NCI-H2081 (cell line): ENCODE results near the gene SMPDL3B.
A peak's percentile ranks its signal among the peaks of the same experiment; 100 is the strongest.
"Not testable (repeated sequence)": the region's sequence is repeated elsewhere in the genome, so short reads cannot be mapped to it uniquely, and the experiment has no call there.

Experiments used
- DNase-seq, 2 experiments: peaks; one replicate each; lab custom pipeline; 2025; lab: John Stamatoyannopoulos, UW

Gene SMPDL3B

DNA sequence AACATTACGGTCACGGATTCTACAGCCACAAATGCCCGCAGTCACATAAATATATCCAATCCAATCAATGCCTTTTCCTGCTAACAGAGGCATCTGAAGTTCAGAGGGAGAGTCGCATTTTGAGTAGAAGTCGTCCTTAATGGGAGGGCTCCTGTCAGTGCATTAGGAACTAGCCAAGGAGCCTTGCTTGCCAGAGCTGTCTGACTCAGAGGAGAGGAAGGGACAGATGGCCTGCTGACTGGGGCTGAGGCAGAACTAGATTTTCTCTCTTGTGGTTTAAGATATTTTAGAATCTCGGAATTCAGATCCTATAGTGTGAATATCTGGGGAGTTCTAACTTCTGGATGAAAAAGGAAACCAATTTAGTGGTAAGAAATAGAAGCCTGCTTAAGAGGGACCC is 35.6 kb downstream of the SMPDL3B start:
- DNase-seq = no peak

DNA sequence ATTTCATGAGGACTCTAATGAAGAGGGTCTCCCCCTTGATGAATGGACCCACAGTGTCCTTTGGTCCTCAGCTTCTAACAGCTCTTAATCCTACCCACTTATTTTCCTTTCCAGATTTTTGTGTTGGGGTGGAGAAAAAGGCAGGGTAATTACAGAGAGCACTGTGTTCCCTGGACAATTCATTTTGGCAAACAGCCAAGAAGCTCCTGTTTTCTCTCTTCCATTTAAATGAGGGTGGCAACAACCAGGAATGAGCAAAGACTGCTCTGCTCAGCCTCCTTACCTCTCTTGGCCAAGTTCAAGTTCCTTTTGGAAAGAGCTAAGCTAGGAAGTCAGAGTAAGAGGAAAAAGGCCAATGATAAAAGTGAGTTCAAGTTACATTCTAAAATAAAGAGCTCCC is 36.9 kb downstream of the SMPDL3B start:
- peak; percentile 42 to 63 for DNase-seq

DNA sequence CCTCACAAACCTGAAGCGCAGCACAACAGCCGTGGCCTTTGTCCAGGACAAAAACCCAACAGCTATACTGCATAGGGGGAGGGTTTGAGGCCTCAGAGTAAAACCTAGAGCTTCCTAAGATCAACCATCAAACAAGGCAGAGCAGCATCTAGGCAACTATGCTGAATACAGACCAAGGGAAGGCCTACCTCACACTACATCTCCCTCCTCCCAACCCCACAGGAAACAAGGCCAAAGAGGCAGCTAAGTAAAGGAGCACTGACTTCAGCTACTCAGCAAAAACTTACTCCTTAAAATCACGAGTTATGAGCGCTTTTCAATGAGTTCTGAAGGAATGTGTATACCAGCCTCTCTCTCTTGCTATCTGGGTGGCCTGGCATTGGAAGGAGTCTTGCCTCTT is 37.3 kb downstream of the SMPDL3B start:
- no peak for DNase-seq

DNA sequence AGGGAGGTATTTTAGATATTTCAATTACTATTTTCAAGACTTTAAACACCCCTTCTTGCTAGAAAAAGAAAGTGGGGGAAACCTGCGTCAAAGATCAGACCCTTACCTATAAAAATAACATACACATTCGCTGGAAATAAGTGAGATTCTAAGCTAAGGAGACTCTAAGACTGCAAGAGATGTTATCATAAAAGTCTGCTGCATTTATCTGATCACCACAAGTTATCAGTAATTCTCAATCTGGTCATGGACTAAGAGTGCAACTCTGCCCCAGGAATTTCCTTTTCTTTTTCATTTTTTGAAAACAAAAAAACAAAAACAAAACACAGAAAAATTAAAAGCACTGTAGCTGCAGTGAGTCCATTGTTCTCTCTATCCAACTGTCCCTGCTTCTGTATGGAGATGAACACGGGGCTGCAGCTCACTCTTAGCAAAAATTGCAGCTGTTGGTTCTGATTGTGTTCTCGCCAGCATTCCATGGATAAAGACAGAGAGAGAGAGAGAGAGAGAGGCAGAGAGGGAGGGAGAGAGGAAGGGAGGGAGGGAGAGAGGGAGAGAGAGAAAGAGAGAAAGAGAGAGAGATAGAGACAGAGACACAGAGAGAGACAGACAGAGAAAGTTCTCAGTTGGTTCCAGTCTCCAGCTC is 39.1 kb downstream of the SMPDL3B start:
- DNase-seq = no peak

GRCh38 chr1:27974417-27974781 is 39.6 kb downstream of the SMPDL3B start:
- no peak for DNase-seq

GRCh38 chr1:27979151-27979858 is 44.5 kb downstream of the SMPDL3B start:
- no peak for DNase-seq

DNA sequence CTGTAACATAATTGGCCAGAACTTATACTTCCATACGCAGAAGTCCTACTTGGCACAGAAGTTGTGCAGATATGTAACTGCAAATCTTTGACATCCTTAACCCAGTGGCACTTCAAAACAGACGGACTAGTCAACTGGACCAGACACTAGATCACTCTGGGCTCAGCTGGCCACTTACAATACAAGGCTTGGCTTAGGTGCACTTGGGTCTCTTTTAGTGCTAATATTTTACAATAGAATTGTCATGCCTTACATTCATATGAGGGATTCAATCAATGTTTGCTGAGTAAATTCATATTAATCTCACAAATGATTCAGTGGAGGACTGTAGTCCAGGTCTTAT is 45.0 kb downstream of the SMPDL3B start:
- no peak for DNase-seq

DNA sequence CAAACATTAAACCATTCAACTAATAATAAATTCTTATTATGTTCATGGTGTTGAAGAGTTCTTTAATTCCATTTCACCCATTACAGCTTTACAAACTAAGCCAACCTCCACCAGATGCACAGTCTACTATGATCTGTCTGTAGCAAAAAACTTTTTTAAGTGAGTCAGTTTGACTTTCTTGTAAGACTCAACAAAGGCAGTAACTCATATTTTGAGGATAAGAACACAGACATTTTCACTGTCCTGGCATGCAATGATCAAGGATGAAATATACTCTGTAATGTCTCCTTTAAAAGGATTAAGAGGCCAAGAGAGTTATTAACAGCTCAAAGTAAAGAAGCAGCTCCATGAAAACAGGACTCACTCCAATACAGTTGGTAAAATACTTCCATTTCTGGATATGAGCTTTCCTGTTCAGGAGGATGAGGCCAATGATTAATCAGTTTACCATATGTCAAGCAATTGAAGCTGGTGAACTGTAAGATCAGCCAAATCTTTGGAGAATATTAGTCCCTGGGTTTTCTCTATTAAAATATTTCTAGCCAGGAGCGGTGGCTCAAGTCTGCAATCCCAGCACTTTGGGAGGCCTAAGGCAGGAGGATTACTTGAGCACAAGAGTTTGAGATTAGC is 45.5 kb downstream of the SMPDL3B start:
- no peak for DNase-seq

GRCh38 chr1:27981145-27981544 is 46.3 kb downstream of the SMPDL3B start:
- DNase-seq = no peak

GRCh38 chr1:27990920-27991537 is 56.2 kb downstream of the SMPDL3B start:
- DNase-seq = no peak

GRCh38 chr1:27992276-27992675 is 57.5 kb downstream of the SMPDL3B start:
- DNase-seq = no peak

DNA sequence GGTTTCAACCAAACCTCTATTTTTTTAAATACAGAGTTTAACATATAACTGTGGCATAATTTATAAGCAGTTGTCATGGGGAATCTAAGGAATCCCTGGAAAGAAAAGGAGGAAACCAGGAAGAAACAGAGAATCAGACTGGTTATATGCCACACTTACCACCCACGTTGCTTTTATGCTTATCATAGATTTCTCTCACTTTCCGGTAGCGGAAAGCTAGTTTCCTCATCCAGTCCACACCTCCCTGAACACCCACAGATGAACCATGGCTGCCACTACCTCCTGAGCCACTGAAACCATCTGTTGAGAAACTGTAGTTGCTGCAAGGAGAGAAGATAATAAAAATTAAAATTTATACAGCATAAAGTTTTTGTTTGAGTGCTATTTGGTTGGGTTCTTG is 58.4 kb downstream of the SMPDL3B start:
- no peak for DNase-seq

GRCh38 chr1:27994060-27994459 is 59.3 kb downstream of the SMPDL3B start:
- no peak for DNase-seq

DNA sequence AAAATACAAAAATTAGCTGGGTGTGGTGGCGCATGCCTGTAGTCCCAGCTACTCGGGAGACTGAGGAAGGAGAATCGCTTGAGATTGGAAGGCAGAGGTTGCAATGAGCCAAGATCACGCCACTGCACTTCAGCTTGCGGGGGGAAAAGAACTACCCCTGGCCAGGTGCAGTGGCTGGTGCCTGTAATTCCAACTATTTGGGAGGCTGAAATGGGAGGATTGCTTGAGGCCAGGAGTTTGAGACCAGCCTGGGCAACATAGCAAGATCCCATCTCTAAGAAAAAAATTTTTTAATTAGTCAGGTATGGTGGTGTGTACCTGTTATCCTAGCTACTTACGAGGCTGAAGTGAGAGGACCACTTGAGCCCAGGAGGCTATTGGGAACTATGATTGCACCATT is 59.7 kb downstream of the SMPDL3B start:
- DNase-seq = not testable (repeated sequence)

DNA sequence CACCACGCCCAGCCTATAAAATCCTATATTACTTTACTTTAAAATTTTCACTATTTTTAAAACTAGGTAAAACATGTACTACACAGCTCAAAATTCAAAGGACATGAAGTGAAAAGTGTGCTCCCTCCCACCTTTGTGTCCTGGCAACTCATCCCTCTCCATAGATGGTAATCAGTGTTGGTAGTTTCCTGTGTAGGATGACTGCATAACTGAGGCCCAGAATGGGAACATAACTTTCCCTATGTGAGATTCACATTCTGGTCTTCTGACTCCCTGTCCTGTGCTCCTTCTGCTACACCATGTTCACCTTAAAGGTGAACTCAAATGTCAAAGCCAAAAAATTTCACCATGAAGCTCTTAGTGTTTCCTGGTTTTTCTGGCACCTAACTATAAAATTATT is 64.3 kb downstream of the SMPDL3B start:
- no peak for DNase-seq

DNA sequence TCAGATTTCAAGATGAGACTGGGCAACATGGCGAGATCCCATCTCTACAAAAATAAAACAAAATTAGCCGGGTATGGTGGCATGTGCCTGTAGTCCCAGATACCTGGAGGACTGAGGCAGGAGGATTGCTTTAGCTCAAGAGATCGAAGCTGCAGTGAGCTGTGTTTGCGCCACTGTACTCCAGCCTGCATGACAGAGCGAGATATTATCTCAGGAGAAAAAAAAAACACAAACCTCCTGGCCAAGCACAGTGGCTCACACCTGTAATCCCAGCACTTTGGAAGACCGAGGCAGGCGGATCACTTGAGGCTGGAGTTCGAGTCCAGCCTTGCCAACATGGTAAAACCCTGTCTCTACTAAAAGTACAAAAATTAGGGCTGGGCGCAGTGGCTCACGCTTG is 67.8 kb downstream of the SMPDL3B start:
- no peak for DNase-seq

DNA sequence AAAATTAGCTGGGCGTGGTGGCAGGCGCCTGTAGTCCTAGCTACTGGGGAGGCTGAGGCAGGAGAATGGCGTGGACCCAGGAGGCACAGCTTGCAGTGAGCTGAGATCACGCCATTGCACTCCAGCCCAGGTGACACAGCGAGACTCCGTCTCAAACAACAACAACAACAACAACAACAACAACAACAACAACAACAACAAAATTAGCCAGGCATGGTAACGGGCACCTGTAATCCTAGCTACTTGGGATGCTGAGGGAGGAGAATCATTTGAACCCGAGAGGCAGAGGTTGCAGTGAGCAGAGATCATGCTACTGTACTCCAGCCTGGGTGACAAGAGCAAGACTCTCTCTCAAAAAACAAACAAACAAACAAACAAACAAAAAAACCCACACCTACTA is 68.3 kb downstream of the SMPDL3B start:
- not testable (repeated sequence) for DNase-seq
